Omental fat pad (tissue), 4 donors: ENCODE results near the gene CSMD2. TPM values are rescaled to one million over a fixed set of nuclear protein-coding genes. Genes with fewer than 3 reads are reported as not detected.

ENCODE experiments used
- ATAC-seq: fragments of 150-250 bp; one replicate; pipeline ENCODE4 v1.9.1; 2016; ENCODE audit warnings: mild to moderate bottlenecking, moderate library complexity; ENCODE audit not compliant: low FRiP score
- DNase-seq: peaks from one replicate; pipeline ENCODE4 v3.0.0-alpha.2; 2019; ENCODE audit warnings: low spot score
- total RNA-seq, 4 donors: library from RNA; depleted of rRNA; stranded (reverse); fragments of >200 nt; gene quantifications; one replicate each; pipeline ENCODE4 v1.1.0, GENCODE V29; 2016
- TF ChIP-seq, protein P1 (sequence below), 3 donors: fragments of 450-650 bp; IDR thresholded peaks; one replicate each; pipeline ENCODE4 v1.5.1; 2016 to 2017; ENCODE audit warnings: antibody characterized with exemption in 3 of 3, mild to moderate bottlenecking in 3 of 3, moderate library complexity in 2 of 3

CSMD2 gene
- total RNA-seq, 4 donors from 2014 or later = 0.19 to 3.8 (median 0.60) TPM; not detected in 1

DNA sequence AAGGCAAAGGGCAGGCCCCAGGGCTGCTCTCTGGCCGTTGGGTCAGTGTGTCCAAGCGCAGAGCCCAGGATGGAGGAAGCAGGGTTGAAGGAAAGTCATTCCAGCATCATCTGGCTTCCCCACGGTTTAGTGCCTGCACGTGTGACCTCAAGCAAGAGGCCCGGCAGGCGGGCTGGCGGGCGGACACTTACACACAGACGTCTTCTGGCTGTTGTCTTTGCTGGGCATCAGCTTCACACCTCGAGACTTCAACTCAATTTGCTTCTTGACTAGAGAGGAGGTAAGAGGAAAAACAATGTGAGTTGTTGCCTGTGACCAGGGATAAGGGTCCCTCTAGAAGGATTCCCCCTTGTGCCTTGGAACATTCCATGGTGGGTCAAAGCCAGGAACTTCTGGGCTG, 339.5 kb downstream of the CSMD2 start:
- no peak for DNase-seq
- no peak for ATAC-seq
- TF ChIP-seq, protein P1, sequence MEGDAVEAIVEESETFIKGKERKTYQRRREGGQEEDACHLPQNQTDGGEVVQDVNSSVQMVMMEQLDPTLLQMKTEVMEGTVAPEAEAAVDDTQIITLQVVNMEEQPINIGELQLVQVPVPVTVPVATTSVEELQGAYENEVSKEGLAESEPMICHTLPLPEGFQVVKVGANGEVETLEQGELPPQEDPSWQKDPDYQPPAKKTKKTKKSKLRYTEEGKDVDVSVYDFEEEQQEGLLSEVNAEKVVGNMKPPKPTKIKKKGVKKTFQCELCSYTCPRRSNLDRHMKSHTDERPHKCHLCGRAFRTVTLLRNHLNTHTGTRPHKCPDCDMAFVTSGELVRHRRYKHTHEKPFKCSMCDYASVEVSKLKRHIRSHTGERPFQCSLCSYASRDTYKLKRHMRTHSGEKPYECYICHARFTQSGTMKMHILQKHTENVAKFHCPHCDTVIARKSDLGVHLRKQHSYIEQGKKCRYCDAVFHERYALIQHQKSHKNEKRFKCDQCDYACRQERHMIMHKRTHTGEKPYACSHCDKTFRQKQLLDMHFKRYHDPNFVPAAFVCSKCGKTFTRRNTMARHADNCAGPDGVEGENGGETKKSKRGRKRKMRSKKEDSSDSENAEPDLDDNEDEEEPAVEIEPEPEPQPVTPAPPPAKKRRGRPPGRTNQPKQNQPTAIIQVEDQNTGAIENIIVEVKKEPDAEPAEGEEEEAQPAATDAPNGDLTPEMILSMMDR (IDR thresholded peaks at IDR 0.05) = no peak

DNA sequence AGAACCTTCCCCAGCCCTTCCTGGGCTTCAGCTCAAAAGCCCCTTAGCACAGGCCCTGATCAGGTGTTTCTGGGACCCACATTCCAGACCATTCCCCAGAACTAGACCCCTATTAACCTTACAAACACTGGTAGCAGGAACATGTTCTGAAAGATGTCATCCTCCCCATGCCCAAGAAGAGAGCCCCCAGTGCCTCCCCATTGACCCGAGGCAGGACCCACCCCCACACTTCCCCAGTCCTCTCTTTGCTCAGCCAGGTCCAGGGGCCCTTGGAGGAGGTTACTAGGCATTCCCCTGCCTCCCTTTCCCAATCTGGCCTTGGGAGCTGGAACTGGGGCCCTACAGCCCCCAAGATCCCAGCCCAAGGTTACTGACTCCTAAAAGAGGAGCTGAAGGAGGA, 340.1 kb downstream of the CSMD2 start:
- ATAC-seq (no peak), DNase-seq (no peak)
- TF ChIP-seq, protein P1 (IDR thresholded peaks at IDR 0.05) = no peak

DNA sequence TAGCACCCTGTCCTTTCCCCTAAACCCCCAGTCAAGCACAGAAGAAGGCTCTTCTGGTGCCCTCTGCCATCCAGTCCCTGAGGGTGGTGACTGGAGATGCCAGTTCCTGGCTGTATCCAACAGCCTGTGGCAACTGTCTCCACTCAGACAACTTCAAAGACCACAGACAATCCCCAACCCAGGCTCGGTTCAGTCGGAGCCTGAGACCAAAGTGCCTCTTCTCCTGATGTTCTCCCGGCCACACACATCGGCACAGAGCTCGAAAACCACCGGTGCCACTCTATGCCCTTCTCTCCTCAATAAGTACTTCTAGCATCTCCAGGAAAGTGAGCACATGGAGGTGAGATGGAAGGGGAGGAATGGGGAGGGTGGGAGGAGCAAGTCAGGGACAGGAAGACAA, 340.7 kb downstream of the CSMD2 start:
- no peak for DNase-seq
- TF ChIP-seq, protein P1 (IDR thresholded peaks at IDR 0.05) = no peak
- ATAC-seq = no peak

DNA sequence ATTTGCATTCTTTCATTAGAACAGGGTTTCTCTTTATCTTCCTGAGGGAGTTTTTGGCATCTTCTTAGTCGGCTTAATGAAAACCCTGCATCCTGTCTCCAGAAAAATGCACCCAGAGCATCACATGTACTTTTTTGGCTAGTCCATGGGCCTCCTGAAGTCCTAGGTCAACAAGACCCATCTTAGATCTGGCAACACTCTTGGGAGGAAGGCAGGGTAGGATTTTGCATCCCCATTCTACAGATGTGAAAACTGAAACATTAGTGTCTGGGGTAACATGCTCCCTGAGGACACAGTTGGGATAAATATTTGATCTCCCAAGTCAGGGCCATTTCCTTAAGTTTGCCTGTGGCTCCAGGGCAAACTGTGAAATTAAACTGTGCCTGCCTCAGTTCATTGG, 341.2 kb downstream of the CSMD2 start:
- no peak for DNase-seq
- TF ChIP-seq, protein P1 (IDR thresholded peaks at IDR 0.05) = no peak
- ATAC-seq = no peak

DNA sequence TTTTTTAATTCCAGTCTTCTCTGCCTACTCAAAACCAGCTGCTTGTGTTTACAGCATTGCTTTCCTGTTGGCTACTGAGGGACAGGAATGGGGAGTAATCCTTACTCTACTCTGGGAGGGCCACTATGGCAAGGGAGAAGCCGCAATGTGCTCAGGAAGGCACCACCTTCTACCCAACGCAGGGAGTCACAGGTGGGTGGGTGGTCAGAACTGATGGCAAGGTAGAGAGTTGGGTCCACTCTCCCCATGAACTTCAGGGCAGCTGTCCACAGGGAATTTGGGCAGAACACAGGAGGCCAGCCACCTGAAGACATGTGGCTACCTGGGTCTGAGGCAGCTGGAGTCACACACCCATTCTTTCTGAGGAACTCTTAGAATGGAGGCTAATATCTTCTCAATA, 341.6 kb downstream of the CSMD2 start:
- no peak for ATAC-seq
- TF ChIP-seq, protein P1 (IDR thresholded peaks at IDR 0.05) = no peak

DNA sequence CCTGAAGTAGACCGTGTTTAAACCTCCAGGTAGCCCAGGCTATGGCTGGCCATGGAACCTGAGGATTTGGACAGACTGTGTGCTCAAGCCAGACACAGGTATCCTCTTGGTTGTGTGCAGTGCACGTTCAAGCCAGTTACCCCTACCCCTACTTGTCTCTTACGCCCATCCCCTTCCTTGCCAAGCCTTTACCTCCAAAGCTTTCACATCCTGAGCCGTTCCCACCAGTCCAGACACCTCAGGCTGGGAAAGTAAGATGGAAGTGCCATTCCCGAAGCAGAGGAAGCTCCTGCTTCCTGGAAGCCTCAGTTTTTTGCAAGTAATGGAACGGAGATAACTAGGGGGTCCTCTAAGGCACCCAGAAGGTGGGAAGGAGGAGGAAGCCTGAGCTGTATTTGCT, 342.6 kb downstream of the CSMD2 start:
- ATAC-seq (no peak), DNase-seq (no peak)
- TF ChIP-seq, protein P1 (IDR thresholded peaks at IDR 0.05) = no peak

More for the DNA sequence above, 341.6 kb downstream of the CSMD2 start:
- DNase-seq = no peak

DNA sequence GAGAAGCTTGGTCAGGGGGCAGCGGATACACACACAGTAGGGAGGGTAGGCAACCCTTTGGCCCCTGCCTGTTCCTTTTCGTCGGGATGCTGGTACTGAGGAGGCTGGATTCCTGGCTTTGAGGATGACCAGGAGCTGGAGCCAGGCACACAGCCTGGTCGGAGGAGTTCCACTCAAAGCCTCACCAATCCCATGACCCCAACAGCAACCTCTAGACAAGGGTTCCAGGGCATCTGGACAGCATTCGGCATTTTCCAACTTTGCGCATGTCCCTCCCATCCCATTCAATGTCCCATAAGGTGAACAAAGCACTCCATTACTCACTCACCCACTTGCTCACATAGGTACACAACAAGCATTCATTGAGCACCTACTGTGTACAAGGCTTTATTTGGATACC, 343.7 kb downstream of the CSMD2 start:
- ATAC-seq (no peak), DNase-seq (no peak)
- TF ChIP-seq, protein P1 (IDR thresholded peaks at IDR 0.05) = no peak
